GM12864 (cell line): ENCODE measurements around the gene DMGDH.

ENCODE experiments used
- DNase-seq: peaks from one replicate; pipeline ENCODE4 v3.0.0-alpha.2; 2011; ENCODE audit warnings: low read depth
- H3K4me3 ChIP-seq: 2 replicates; pipeline ENCODE4 v1.5.1; 2011; ENCODE audit warnings: mild to moderate bottlenecking, low read depth, low read length, control low read depth
- CTCF ChIP-seq: IDR thresholded peaks from 2 replicates; pipeline ENCODE4 v1.5.1; 2011; ENCODE audit warnings: low read depth, mild to moderate bottlenecking, moderate library complexity, low read length, control low read depth, inconsistent platforms; ENCODE audit errors: missing control alignments

DMGDH gene

DNA sequence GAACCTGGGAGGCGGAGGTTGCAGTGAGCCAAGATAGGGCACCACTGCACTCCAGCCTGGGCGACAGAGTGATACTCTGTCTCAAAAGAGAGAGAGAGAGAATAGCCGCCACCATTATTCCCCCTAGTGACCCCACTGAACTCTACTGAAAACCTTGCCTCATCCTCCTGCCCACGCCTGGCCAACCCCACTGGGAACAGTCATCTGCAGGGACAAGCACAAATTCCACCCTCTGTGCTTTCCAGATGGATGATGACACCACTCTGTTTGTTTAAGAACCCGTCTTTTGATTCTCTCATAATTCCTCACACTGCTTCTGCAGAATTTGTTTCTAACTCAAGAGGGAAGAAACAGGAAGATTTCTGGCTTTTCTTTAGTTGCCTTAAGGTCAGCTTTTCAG, 12.3 kb upstream of the DMGDH start:
- no peak for DNase-seq
- TF ChIP-seq CTCF = no peak
- no peak overlapping the region for H3K4me3 ChIP-seq

DNA sequence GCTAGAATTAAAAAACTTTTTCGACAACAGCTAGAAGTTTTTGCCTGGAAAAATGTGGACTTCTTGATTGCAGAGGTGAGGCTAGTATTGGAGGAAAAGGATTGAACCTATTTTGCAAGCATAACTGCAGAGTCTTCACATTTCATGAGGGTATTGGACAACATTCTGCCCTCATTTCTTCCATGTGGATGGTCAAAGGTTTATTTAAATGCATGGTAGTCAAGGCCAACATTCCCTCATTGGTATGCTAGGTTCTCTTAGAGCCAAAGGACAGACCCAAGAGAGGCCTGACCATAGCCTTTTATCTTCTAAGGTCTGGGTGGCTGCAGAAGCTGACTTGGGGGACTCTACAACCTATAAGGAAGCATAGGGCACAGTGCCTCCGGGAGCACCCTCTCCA, 11.3 kb upstream of the DMGDH start:
- TF ChIP-seq CTCF = no peak
- H3K4me3 ChIP-seq = no peak overlapping the region
- DNase-seq = no peak

GRCh38 chr5:79077680-79078365, 8.3 kb upstream of the DMGDH start:
- no peak overlapping the region for H3K4me3 ChIP-seq
- no peak for DNase-seq
- TF ChIP-seq CTCF = no peak

DNA sequence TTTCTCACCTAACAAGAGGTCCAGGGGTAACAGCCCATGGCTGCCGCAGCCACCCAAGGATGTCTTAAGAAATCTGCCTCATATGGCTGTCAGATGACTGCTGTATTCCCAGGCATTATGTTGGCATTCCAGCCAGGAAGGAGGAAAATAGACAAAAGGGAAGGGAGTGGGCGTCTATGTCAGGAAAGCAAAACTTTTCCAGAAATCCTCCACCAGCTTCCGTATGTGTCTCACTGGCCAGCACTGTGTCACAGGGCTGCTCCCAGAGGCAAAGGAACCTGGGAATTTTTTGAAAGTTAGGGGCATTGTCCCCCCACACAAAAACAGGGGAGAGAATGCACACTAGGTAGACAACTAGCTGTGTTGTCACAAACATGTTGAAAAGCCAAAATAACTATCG, 7.3 kb upstream of the DMGDH start:
- H3K4me3 ChIP-seq = no peak overlapping the region
- no peak for DNase-seq
- no peak for TF ChIP-seq CTCF

DNA sequence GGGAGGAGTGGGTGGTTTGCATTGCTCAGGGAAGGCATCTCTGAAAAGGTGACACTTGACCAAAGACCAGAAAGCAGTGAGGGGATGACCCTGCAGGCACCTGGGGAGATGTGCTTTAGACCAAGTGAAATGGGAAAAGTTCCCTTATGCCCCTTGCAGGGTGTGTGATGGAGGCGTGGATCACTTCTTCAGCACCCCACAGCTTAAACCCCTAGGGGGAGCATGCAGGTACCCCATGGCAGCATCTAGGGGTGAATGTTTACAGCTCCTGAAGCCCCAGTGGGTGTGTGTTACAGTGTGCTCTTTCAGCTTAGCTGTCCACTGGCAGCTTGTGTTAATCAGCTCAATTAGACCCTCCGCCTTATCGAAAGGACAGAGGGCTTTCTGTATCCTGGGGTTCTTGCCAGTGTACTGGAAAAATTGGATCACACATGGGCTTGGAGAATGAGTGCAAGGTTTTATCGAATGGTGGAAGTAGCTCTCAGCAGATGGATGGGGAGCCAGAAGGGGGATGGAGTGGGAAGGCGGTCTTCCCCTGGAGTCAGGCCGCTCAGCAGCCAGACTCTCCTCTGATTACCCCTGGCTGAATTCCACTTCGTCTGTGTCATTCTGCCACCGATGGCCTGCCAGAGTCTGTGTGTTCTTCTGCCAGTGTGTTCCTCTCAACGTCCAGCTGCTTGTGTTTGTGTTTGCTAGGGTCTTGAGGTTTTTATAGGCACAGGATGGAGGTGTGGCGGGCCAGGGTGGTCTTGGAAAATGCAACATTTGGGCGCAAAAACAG, 6.4 kb upstream of the DMGDH start:
- DNase-seq = no peak
- peak; percentile 26 for TF ChIP-seq CTCF
- no peak overlapping the region for H3K4me3 ChIP-seq

DNA sequence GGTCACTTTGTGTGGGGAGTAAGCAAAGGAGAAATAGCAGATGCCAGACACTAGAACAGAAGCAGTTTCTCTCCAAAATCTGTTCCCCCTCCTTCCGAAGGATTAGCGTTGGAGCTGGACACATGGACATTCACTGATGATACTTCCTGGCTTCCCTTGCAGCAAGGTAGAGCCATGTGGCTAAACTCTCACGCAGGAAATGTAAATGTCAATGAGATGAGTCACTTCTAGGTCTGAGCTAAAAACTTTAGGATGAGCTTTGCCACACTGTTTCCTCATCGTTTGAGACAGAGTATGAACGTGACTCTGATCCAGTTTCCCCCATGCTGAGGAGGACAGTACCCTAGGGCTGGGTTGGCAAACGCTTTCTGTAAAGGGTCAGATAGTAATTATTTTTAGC, 5.2 kb upstream of the DMGDH start:
- no peak for TF ChIP-seq CTCF
- no peak for DNase-seq
- no peak overlapping the region for H3K4me3 ChIP-seq

DNA sequence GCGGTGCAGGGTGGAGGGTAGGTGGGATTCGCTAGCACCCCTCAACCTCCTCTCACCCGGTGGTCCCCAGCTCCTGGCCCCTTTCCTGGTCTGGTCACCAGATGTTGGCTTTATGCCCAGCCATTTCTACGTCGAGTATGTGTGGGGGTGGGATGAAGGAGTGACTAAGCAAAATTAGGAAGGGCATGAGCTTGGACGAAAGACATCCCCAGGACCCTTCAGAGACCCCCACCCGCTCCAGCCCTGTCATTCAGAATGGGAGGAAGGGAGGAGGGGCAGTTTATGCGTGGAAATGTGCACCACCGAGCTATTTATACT, 835 bp upstream of the DMGDH start:
- no peak for DNase-seq
- H3K4me3 ChIP-seq = no peak overlapping the region
- no peak for TF ChIP-seq CTCF
